Skeletal muscle satellite cell (primary cell): ENCODE results near the gene TMEM132D.

Experiments used
- H3K27me3 ChIP-seq: 2 replicates; pipeline ENCODE4 v1.7.0; 2013; ENCODE audit warnings: low read length; ENCODE audit not compliant: control insufficient read depth, insufficient read depth
- H3K36me3 ChIP-seq: 2 replicates; pipeline ENCODE4 v1.7.0; 2013; ENCODE audit warnings: mild to moderate bottlenecking, control low read depth, low read length; ENCODE audit not compliant: insufficient read depth
- H3K4me1 ChIP-seq: 2 replicates; pipeline ENCODE4 v1.7.0; 2013; ENCODE audit warnings: low read length; ENCODE audit not compliant: control insufficient read depth, insufficient read depth
- H3K4me2 ChIP-seq: 2 replicates; pipeline ENCODE4 v1.7.0; 2013; ENCODE audit warnings: mild to moderate bottlenecking, low read length
- H3K4me3 ChIP-seq: 2 replicates; pipeline ENCODE4 v1.7.0; 2013; ENCODE audit warnings: low read length
- H3K9ac ChIP-seq: 2 replicates; pipeline ENCODE4 v1.7.0; 2013; ENCODE audit warnings: mild to moderate bottlenecking, low read depth, low read length, moderate library complexity
- H3K9me3 ChIP-seq: replicated peaks from 2 replicates; pipeline ENCODE4 v1.7.0; 2013; ENCODE audit warnings: mild to moderate bottlenecking, control low read depth, low read length

The TMEM132D gene

DNA sequence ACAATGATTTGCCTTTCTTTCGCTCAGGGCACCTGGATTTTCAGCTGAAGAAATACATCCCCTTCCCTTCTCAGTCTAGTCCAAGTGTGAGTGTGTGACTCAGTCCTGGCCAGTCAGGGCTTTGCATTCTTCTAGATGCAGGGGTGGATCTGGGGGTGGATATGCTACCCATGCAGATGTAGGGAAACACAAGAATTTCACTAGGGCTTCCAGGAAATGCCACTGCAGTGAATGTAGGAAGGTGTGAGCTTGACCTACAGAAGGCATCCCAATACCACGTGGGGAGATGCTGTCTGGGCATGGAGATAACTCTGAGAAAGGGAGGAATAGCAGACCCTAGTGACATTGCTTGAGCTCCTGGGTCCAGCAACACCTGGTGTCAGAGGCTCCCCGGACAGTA, 646.3 kb downstream of the TMEM132D start:
- Histone ChIP-seq H3K4me3 (no peak overlapping the region), H3K9me3 (no peaks in the 10 kb centered on the region), H3K9ac (no peak overlapping the region), H3K36me3 (no peaks in the 10 kb centered on the region), H3K27me3 (no peaks in the 10 kb centered on the region), H3K4me2 (no peak overlapping the region), H3K4me1 (no peaks in the 10 kb centered on the region)

DNA sequence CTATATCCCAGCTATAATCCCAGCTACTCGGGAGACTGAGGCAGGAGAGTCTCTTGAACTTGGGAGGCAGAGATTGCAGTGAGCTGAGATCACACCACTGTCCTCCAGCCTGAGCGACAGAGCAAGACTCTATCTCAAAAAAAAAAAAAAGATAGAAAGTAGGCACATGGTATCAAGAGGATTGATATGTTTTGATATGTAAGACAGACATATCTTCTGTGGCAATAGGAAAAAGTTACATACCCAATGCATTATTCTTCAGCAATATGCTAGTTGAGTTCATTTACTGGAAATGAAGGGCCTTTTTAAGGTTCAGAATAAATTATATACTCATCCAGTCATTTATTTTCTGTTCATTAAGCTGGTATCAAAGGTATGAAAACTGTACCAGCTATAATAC, 657.2 kb downstream of the TMEM132D start:
- H3K9me3 ChIP-seq, result no peaks in the 10 kb centered on the region
- H3K9ac ChIP-seq, result no peak overlapping the region
- no peak overlapping the region for H3K4me2 ChIP-seq
- H3K36me3 ChIP-seq, result no peaks in the 10 kb centered on the region
- H3K27me3 ChIP-seq, result no peaks in the 10 kb centered on the region
- no peaks in the 10 kb centered on the region for H3K4me1 ChIP-seq
- H3K4me3 ChIP-seq, result no peak overlapping the region

DNA sequence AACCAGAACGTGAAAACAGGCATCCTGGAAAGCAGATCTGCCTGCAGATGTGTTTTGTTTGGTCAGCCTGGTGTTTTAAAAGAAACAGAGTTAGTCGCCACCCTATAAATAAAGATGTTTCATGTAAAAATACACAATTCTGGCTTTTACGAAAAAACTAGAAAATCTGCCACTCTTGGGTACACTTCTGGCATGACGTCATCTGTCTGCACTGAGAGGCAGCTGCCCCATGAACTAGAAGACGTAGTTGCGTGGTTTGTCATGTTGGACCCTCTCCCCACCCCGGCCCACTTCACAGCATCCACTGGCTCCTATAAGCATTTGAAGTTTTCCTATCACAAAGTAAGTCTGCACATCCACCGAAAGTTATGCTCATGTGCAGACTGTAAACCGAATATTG, 658.1 kb downstream of the TMEM132D start:
- Histone ChIP-seq H3K4me1 (no peaks in the 10 kb centered on the region), H3K9me3 (no peaks in the 10 kb centered on the region), H3K27me3 (no peaks in the 10 kb centered on the region), H3K36me3 (no peaks in the 10 kb centered on the region), H3K4me3 (no peak overlapping the region), H3K4me2 (no peak overlapping the region), H3K9ac (no peak overlapping the region)

DNA sequence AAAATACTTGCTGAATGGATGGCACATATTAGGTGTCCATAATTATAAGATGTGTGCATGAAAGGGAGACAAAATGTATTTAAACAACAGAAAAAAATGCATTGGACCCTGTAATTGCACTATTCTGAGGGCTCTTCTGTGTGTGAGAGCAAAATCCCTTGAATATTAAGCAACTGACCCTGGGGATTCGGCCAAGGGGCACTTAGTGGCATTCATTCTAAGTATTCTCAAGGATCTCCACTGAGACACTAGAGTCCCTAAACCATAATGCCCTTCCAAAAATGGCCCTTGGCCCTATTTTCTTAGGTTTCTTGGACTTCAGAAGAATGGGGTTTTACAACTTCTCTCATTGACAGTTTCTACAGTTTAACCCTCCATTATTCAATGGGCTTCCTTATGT, 662.0 kb downstream of the TMEM132D start:
- no peaks in the 10 kb centered on the region for H3K9me3 ChIP-seq

DNA sequence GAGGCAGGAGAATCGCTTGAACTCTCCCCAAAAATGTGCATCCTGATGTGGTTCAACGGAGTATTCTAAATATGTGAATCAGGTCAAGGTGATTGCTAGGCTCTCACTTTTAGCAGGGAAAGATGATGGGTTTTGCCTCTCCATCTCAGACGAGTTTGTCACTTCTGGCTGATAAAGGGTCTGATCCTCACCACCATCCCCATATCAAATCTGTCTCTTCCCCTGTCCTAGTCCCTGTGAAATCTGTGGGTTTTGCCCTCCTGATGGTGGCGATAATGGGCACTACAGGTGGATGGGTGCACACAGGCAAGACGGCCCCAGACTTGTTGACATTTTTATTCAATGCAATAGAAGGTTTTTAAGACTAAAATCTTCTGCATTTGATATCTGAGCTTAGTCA, 665.9 kb downstream of the TMEM132D start:
- Histone ChIP-seq H3K36me3 (no peaks in the 10 kb centered on the region), H3K4me3 (no peak overlapping the region), H3K9ac (no peak overlapping the region), H3K4me1 (no peaks in the 10 kb centered on the region), H3K27me3 (no peaks in the 10 kb centered on the region), H3K4me2 (no peak overlapping the region), H3K9me3 (no peaks in the 10 kb centered on the region)

More for the DNA sequence above, 662.0 kb downstream of the TMEM132D start:
- Histone ChIP-seq H3K9ac (no peak overlapping the region), H3K4me2 (no peak overlapping the region), H3K27me3 (no peaks in the 10 kb centered on the region), H3K4me1 (no peaks in the 10 kb centered on the region), H3K4me3 (no peak overlapping the region), H3K36me3 (no peaks in the 10 kb centered on the region)

DNA sequence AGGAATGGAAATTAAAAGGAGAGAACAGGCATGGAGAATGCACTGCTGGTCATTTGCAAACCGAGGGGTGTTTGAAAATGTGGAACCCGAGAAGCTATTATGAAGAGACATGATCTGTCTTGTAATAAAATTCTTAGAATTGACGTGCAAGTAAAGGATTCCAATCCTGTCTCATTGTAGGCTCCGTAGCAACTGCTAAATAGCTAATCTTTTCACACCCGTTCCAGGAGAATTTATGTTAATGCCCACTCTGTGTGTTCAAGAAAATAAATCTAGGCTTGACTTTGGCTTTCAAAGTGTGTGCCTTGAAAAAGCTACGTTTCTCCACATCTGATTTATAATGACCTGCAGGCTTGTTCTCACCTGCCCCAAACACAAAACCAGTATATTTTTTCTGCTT, 669.6 kb downstream of the TMEM132D start:
- H3K27me3 ChIP-seq, result no peaks in the 10 kb centered on the region
- no peak overlapping the region for H3K4me3 ChIP-seq
- H3K4me2 ChIP-seq, result no peak overlapping the region
- no peak overlapping the region for H3K9ac ChIP-seq
- no peaks in the 10 kb centered on the region for H3K4me1 ChIP-seq
- no peaks in the 10 kb centered on the region for H3K36me3 ChIP-seq
- no peaks in the 10 kb centered on the region for H3K9me3 ChIP-seq

DNA sequence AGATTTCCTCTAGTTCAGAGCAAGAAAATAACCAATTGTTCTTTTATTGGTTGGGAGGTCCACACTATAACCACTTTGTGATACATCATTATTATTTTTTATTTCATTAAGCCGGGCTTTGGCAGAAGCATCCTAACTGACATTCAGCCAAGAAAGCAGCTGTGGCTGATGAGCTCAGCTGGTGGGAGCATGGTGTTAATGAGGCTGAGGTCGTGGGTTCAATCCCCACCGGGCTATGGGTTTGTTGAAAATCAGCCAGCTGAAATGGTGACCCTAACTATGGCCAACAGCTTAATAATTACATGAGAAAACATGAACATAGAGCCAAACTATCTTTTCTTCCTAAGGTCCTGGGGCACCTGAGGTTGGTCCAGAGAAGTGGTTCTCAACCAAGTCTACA, 672.3 kb downstream of the TMEM132D start:
- H3K4me3 ChIP-seq, result no peak overlapping the region
- no peak overlapping the region for H3K9ac ChIP-seq
- H3K36me3 ChIP-seq, result no peaks in the 10 kb centered on the region
- no peaks in the 10 kb centered on the region for H3K27me3 ChIP-seq
- no peaks in the 10 kb centered on the region for H3K9me3 ChIP-seq
- H3K4me1 ChIP-seq, result no peaks in the 10 kb centered on the region
- no peak overlapping the region for H3K4me2 ChIP-seq

DNA sequence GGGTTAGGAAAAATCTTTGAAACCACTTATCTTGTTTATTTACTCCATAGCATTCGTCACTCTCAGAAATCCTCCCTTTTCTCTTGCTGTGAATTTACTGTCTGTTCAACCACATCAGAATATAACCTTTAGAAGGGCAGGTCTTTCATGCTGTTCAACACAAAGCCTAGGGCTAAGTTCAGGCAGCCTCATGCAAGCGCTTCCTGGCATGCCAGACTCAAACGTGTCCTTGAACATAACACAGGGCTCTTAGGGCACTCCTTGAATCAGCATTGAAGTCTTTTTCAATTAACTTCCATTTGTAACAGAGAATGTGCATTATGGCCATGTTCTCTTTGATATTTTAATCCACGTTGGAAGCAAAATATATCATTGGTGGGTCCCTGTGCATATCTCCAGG, 672.8 kb downstream of the TMEM132D start:
- no peak overlapping the region for H3K9ac ChIP-seq
- no peak overlapping the region for H3K4me3 ChIP-seq
- no peaks in the 10 kb centered on the region for H3K36me3 ChIP-seq
- no peak overlapping the region for H3K4me2 ChIP-seq
- no peaks in the 10 kb centered on the region for H3K9me3 ChIP-seq
- no peaks in the 10 kb centered on the region for H3K4me1 ChIP-seq
- H3K27me3 ChIP-seq, result no peaks in the 10 kb centered on the region

DNA sequence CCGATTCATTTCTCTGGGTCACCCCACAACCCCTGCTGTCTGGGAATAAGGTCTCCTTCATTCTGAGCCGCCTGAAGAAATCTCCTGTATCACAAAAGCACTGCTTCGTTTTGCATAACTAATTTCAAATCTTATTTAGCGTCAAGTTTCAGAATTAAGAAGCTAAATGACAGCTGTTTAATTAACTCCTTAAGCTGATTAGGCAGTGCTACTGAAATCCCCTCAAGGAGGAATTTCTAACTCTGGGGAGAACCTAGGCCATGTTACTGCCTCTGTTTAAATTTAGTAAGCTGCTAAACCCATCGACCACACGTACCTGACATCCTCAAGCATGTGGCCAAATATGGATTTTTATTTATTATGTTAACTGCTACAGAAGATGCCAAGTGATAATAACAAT, 677.0 kb downstream of the TMEM132D start:
- H3K36me3 ChIP-seq, result no peaks in the 10 kb centered on the region
- H3K9ac ChIP-seq, result no peak overlapping the region
- H3K9me3 ChIP-seq, result no peaks in the 10 kb centered on the region

DNA sequence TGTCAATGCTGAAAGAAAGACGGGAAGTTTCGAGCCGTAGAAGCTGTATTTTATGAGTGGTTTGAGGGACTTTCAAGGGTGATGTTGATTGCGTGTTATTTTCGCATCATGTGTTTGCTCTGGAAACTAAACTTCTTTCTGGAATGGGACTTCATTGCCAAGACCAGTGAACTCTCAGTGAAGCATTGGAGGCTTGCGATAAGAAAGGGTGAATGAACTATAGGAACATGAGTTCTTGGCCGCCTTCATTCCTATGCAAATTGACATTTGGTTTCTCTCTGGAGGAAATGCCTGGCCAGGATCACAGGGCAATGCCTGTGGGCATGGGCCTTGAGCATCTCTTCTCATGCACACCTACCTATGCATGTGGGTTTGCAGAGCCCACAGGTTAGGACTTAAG, 677.8 kb downstream of the TMEM132D start:
- no peak overlapping the region for H3K4me2 ChIP-seq

More for the DNA sequence above, 677.0 kb downstream of the TMEM132D start:
- Histone ChIP-seq H3K4me3 (no peak overlapping the region), H3K4me2 (no peak overlapping the region), H3K4me1 (no peaks in the 10 kb centered on the region), H3K27me3 (no peaks in the 10 kb centered on the region)

DNA sequence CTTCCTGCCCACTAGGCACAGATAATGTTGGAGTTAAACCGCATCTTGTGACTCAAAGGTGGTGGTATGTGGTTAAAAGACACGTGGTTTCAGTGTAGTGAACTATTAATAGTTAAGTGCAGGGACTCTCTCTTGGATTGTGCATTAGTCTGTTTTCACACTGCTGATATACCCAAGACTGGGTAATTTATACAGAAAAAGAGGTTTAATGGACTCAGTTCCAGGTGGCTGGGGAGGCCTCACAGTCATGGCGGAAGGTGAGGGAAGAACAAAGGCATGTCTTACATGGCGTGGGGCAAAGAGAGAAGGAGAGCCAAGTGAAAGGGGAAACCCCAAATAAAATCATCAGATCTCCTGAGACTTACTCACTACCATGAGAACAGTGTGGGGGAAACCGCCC, 688.3 kb downstream of the TMEM132D start:
- H3K9ac ChIP-seq, result no peak overlapping the region
- no peaks in the 10 kb centered on the region for H3K36me3 ChIP-seq
- peaks cover 5% of the 10 kb centered on the region for H3K9me3 ChIP-seq
- H3K27me3 ChIP-seq, result no peaks in the 10 kb centered on the region
- H3K4me1 ChIP-seq, result no peaks in the 10 kb centered on the region
- no peak overlapping the region for H3K4me3 ChIP-seq
- no peak overlapping the region for H3K4me2 ChIP-seq

More for the DNA sequence above, 677.8 kb downstream of the TMEM132D start:
- Histone ChIP-seq H3K4me1 (no peaks in the 10 kb centered on the region), H3K9me3 (no peaks in the 10 kb centered on the region), H3K36me3 (no peaks in the 10 kb centered on the region), H3K9ac (no peak overlapping the region), H3K27me3 (no peaks in the 10 kb centered on the region), H3K4me3 (no peak overlapping the region)

DNA sequence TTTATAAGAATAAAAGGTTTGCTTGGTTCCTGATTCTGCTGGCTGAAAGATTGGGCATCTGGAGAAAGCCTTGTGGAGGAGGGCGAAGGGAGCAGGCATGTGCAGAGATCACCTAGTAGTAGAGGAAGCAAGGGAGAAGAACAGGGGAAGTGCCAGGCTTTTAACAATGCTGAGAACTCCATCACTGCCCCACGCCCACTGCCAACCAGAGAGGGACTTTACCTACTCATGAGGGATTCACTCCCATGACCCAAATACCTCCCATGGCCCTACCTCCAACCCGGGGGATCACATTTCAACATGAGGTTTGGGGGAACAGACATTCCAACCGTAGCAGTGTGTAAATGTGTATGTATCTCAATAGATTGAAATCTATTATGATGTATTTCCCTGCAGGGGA, 690.3 kb downstream of the TMEM132D start:
- Histone ChIP-seq H3K4me2 (no peak overlapping the region), H3K27me3 (no peaks in the 10 kb centered on the region), H3K9me3 (peaks cover 5% of the 10 kb centered on the region), H3K9ac (no peak overlapping the region), H3K4me3 (no peak overlapping the region), H3K4me1 (no peaks in the 10 kb centered on the region), H3K36me3 (no peaks in the 10 kb centered on the region)
